ENCODE results near the gene HARS1.
A peak's percentile ranks its signal among the peaks of the same experiment; 100 is the strongest.
"Not testable (repeated sequence)": the region's sequence is repeated elsewhere in the genome, so short reads cannot be mapped to it uniquely, and the experiment has no call there.

HARS1 gene

GRCh38 chr5:140678993-140679392 lies 12.2 kb downstream of the HARS1 start:
- DNase-seq (ENCODE audit: low spot score): no peak
- FAIRE-seq: no peak

- DNase-seq (ENCODE audit: low spot score) (no peak), FAIRE-seq (no peak)
Observed at GRCh38 chr5:140677947-140678346, 13.2 kb downstream of the HARS1 start.

- FAIRE-seq: no peak
- DNase-seq (ENCODE audit: low spot score): no peak
Observed at GRCh38 chr5:140674629-140675028, 16.5 kb downstream of the HARS1 start.

GRCh38 chr5:140674211-140674610 lies 17.0 kb downstream of the HARS1 start:
- no peak for DNase-seq (ENCODE audit: low spot score)
- FAIRE-seq: no peak

GRCh38 chr5:140673187-140673976 lies 17.8 kb downstream of the HARS1 start, which contains the start of gene DND1:
TSS of gene DND1 (minus strand) at chr5:140673576. CDS start at chr5:140673542, 34 bp downstream.
- FAIRE-seq (no peak), DNase-seq (ENCODE audit: low spot score) (no peak)

- FAIRE-seq (no peak), DNase-seq (ENCODE audit: low spot score) (no peak)
Observed at GRCh38 chr5:140672455-140673186, 18.5 kb downstream of the HARS1 start.

- DNase-seq (ENCODE audit: low spot score) (no peak), FAIRE-seq (no peak)
Observed at GRCh38 chr5:140671472-140672125, 19.6 kb downstream of the HARS1 start.

GRCh38 chr5:140671035-140671434 lies 20.1 kb downstream of the HARS1 start:
- DNase-seq (ENCODE audit: low spot score); FAIRE-seq: not testable (repeated sequence)

GRCh38 chr5:140664359-140665119 lies 26.6 kb downstream of the HARS1 start, which contains the start of gene WDR55:
TSS of gene WDR55 (plus strand) at chr5:140664904. CDS start at chr5:140664913, 9 bp downstream.
- FAIRE-seq (peak; percentile 71), DNase-seq (ENCODE audit: low spot score) (peak; percentile 87)

- DNase-seq (ENCODE audit: low spot score) (no peak), FAIRE-seq (no peak)
Observed at GRCh38 chr5:140664030-140664358, 27.2 kb downstream of the HARS1 start.

- FAIRE-seq; DNase-seq (ENCODE audit: low spot score): not testable (repeated sequence)
Observed at GRCh38 chr5:140660371-140660770, 30.8 kb downstream of the HARS1 start.

GRCh38 chr5:140658870-140659269 lies 32.3 kb downstream of the HARS1 start:
- DNase-seq (ENCODE audit: low spot score): no peak
- FAIRE-seq: no peak

GRCh38 chr5:140647042-140647419 lies 44.1 kb downstream of the HARS1 start:
- FAIRE-seq: no peak
- no peak for DNase-seq (ENCODE audit: low spot score)

- FAIRE-seq: no peak
- DNase-seq (ENCODE audit: low spot score): no peak
Observed at GRCh38 chr5:140642718-140643117, 48.5 kb downstream of the HARS1 start.

GRCh38 chr5:140641716-140642115 lies 49.5 kb downstream of the HARS1 start:
- DNase-seq (ENCODE audit: low spot score) (no peak), FAIRE-seq (no peak)

- DNase-seq (ENCODE audit: low spot score) (peak; percentile 79), FAIRE-seq (no peak)
Observed at GRCh38 chr5:140639148-140639981, 51.8 kb downstream of the HARS1 start, which contains the start of gene TMCO6. TSS of gene TMCO6 (plus strand) at chr5:140639451. CDS start at chr5:140639528, 77 bp downstream.

GRCh38 chr5:140638898-140639147 lies 52.3 kb downstream of the HARS1 start:
- FAIRE-seq; DNase-seq (ENCODE audit: low spot score): not testable (repeated sequence)

GRCh38 chr5:140637371-140638100 lies 53.6 kb downstream of the HARS1 start:
- no peak for FAIRE-seq
- no peak for DNase-seq (ENCODE audit: low spot score)

- FAIRE-seq (no peak), DNase-seq (ENCODE audit: low spot score) (no peak)
Observed at GRCh38 chr5:140635291-140636257, 55.6 kb downstream of the HARS1 start.

All from RCC 7860 (cell line).